UCSD-AML1 (cell line): ENCODE data around the gene FCER2.

ENCODE experiments used
- DNase-seq: peaks from one replicate; lab custom pipeline; 2025; ENCODE audit not compliant: unreplicated experiment; lab: John Stamatoyannopoulos, UW

FCER2 gene

GRCh38 chr19:7733376-7733775 is 31.4 kb upstream of the FCER2 start:
- no peak for DNase-seq

- DNase-seq: no peak
Observed at GRCh38 chr19:7732045-7732444, 30.1 kb upstream of the FCER2 start, which contains the start of gene CLEC4G. Gene CLEC4G (minus strand): TSS chr19:7732110. CDS start chr19:7732102, 8 bp downstream.

DNA sequence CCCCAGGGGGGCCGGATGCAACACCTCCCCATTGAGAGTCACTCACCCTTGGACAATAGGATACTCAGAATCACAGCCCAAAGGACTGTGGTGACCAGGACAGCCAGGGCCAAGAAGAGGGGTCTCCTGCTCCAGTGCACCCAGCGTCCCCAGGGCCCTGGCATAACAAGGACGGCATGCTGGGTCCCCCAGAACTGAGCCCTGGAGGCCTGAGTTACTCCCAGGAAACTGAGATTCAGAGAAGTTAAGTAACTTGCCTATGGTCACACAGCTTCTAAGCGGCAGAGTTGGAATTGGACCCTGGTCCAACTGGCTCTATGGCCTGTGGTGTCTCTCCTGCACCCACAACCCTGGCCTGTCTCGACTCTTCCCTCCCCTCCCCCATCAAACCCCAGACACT is 29.7 kb upstream of the FCER2 start:
- DNase-seq: no peak

DNA sequence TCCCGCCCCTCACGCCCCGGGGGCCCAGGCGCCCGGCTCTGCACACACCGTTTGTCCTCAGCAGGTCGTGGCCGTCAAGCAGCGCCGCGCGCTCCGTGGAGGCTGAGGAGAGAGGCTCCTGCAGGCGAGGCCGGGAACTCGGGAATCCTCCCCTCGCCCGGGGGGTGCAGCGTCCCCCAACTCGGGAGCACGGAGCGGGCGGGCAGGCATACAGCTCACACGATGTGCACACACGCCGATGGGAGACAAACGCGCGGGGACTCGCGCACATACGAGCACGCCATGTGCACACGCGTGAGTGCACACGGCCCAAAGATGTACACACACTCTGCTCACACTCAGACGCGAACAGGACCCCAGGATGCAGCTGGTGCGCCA is 29.3 kb upstream of the FCER2 start:
- DNase-seq: no peak

DNA sequence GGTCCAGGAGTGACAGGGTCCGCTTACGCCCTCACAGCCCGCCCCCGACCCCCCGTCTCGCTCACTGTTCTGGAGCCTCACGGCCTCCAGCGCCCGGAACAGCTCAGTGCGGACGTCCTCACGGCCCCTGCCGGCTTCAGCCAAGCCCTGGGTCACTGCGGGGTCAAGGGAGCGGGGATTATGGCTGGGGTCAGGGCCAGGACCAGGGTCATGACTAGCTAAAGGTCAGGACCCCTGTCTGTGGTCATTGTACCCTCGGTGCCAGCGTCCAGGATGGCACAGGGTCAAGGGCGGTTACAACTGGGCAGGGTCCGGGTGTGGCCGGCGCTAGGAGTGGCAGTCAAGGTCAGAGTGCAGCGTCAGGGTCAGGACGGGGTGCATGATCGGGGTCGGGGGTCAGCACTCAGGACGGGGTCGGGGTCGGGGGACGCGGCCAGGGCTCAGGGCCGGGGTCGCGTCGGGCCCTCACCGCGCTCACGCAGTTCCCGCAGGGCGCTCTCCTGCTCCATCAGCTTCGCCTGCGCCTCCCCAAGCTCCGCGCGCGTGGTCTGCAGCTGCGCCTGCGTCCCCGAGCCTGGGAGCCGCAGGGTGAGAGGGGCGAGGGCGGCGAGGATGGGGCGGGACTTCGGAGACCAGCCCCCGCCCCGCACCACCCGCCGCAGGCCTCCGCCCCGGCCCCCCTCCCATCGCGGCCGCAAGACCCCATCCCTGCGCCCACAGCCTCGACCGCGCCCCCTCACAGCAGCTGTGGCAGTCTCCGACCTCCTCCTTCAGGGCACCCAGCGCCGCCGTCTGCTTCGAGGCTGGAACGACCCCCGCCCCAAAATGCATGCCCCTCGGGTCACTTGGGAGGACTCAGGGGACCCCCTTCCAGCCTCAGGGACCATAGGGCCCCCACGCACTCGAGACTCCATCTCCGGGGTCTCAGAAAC is 28.6 kb upstream of the FCER2 start:
- no peak for DNase-seq

DNA sequence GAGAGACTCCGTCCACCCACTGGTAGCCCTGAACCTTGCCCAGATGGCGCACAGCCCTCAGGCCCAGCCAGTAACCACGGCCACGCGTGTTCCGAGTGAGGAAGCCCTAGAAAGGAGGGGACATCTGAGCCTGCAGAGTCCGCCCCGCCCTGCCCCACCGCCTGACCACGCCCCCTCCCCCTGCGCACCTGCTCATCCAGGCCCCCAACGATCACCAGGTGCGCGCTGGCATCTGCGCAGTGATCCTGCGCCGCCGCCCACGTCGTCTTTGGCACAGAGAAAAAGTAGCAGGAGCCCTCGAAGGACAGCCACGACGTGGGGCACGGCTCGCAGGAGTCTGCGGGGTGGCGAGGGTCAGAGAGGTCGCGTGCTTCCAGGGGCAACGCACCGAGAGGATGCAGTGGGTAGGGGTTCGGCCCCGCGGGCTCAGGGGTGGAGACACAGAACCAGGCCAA is 27.9 kb upstream of the FCER2 start:
- no peak for DNase-seq

DNA sequence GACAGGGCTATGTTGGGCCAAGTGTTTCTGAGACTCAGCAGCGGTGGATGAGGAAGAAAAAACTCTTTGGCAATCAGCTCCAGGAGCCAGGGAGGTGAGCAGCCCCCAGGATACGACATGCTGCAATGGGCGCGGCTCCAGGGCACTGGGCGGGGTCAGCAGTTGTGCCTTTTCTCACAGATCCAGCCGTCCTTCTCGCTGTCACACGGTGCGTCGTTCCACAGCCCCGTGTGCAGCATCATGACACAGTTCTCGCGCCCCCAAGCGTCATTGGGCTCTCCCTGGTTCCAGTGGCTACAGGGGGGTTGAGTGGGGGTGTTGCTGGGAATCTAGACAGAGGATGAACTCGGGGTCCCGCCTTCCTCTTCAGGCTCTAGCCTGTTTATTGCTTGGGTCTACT is 27.3 kb upstream of the FCER2 start:
- no peak for DNase-seq

- DNase-seq: no peak
Observed at GRCh38 chr19:7725791-7726190, 23.9 kb upstream of the FCER2 start.

GRCh38 chr19:7722231-7722651 is 20.3 kb upstream of the FCER2 start:
- DNase-seq: no peak

- DNase-seq: no peak
Observed at GRCh38 chr19:7720351-7720750, 18.4 kb upstream of the FCER2 start.

- no peak for DNase-seq
Observed at GRCh38 chr19:7718668-7719067, 16.7 kb upstream of the FCER2 start.

DNA sequence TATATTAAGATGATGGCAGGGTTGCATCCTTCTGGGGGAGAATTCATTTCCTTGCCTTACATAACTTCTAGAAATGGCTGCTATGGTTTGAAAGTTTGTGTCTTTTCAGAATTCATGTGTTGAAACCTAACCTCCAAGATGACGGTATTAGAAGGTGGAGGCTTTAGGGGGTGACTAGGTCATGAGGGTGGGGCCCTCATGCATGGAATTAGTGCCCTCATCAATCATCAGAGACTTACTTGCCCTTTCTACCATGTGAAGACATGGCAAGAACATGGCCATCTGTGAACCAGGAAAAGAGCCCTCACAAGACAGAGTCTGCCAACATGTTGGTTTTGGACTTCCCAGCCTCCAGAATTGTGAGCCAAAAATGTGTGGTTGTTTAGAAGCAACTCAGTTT is 14.8 kb upstream of the FCER2 start:
- no peak for DNase-seq

DNA sequence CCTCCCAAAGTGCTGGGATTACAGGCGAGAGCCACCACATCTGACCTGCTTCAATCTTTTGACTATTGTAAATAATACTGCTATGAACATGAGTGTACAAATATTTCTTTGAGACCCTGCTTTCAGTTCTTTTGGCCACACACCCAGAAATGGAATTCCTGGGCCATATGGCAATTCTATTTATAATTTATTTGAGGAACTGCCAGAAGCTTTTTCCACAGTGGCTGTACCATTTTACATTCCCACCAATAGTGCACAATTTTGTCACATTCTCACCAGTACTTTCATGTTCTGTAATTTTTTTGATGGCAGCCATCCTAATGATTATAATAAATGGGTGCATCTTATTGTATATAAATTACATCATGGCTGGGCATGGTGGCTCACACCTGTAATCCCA is 13.7 kb upstream of the FCER2 start:
- no peak for DNase-seq

- DNase-seq: no peak
Observed at GRCh38 chr19:7710616-7711015, 8.7 kb upstream of the FCER2 start.

DNA sequence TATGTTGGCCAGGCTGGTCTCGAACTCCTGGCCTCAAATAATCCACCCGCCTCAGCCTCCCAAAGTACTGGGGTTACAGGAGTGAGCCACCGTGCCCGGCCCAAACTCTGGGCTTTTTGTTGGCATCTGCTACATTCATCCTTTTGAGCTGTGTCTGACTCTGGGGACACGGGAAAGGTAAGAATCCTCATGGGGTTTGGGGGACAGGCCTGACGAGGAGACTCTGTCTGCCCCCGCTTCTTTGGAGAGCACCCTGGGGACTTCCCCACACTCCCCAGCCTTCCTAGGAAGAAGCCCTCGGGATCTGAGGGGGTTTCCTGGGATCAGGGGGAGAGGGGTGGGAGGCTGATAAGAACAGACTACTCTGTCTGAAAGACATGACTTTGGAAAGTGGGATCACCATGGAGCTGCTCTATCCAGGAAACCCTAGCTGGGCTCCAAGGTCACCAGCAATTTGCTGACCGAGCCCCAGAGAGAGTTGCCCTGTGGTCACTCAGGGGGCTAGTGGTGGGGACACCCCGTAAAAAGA is 8.1 kb upstream of the FCER2 start:
- DNase-seq: no peak

DNA sequence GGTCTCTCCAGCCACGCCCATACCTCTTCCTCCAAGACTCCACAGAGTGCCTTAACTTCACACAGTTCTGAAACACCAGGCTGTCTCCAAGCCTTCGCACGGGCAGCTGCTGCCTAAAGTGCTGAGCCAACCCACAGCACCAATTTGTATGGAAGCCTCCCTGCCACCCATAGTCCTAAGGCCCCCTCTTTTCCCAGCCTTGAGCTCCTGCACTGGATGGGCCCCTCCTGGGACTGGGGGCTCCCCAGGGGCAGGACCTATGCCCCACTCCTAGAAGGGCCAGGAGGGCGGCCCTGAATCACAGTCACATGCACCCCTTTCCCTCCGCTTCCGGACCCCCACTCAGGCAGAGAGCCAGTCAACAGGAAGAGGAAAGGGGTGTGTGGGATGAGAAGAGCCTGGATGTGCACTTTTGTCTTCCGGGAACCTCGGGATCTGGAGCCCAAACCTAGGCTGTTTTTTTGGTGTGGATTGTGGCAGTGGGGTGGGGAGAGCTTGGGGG is 5.1 kb upstream of the FCER2 start:
- DNase-seq: no peak

DNA sequence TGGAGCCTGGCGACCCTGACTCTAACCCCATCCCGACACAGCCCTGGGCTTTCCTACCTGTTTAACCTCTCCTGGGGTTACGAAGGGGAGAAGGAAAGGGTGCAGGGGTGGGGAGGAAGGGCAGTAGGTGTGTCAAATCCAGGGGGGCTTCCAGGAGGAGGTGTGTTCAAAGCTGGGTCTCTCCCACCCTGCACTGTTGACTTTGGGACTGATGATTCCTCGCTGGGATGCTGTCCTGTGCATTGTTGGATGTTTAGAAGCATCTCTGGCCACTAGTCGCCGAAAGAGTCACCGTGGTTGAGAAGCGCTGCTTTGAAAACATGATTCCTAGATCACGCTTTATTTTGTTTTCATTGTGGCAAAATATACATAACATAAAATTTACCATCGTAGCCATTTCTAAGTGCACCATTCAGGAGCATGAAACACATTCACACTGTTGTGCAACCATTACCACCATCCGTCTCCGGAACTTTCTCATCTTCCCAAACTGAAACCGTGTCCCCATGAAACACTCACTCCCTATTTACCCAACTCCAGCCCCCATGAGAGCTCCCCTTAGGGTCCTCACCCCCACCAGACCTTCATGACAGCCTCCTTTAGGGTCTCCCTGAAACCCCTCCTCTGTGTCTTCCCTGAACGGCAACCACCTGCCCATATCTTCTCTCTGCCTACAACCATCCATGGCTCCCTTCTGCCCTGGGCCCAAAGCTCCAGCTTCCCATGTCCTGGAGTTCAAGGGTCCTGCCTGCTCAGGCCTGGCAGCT is 4.4 kb upstream of the FCER2 start:
- DNase-seq: no peak

- DNase-seq: peak; percentile 58
Observed at GRCh38 chr19:7705387-7706187, 3.7 kb upstream of the FCER2 start.

- DNase-seq: no peak
Observed at GRCh38 chr19:7704280-7705060, 2.5 kb upstream of the FCER2 start.

DNA sequence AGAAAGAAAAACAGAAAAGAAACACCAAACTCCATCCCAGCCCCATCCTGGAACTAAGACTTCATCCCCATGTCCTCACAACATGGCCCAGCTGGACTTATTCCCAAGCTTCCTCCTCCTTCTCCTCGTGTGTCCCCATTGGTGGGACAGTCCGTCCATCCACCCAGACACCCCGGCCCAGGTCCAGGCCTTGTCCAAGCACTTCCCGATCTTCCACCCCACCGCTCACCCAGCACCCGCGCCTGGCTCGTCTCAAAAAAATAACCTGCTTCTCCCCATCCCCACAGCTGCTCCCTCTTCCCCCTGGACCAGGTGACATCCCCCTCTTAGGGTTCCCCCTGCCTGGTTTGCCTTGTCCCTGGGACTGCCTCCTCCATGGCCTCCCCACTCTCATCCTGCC is 1.4 kb upstream of the FCER2 start:
- no peak for DNase-seq
